Activated CD8-positive, alpha-beta memory T cell treated with anti-CD3 and anti-CD28 coated beads, Interleukin-2, amount 50 U/mL, for 48 hours (primary cell): ENCODE data around the gene MCM10.

Source experiments
- DNase-seq: peaks from one replicate; pipeline ENCODE4 v3.0.0-alpha.2; 2020

MCM10 gene

GRCh38 chr10:13167568-13167967, 6.2 kb downstream of the MCM10 start:
- no peak for DNase-seq

GRCh38 chr10:13168781-13169180, 7.4 kb downstream of the MCM10 start:
- DNase-seq, result no peak

- no peak for DNase-seq
Observed at GRCh38 chr10:13173616-13174015, 12.3 kb downstream of the MCM10 start.

GRCh38 chr10:13180788-13181187, 19.4 kb downstream of the MCM10 start:
- DNase-seq, result no peak

DNA sequence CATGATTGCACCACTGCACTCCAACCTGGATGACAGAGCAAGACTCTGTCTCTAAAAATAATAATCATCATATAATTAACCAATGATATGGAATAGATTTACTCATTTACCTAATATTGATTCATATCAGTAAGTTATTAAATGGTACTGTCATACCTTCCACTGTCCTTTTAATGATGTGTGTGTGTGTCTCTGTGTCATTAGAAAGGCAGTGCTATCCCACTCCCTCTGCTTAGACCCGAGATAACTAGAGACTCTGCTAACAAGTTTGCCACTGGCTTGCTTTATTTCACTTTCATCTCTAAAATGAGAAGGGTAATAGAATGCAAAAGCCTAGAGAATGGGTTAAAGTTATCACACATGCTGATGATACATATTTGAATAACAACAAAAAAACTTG, 21.1 kb downstream of the MCM10 start:
- no peak for DNase-seq

- no peak for DNase-seq
Observed at GRCh38 chr10:13183625-13184024, 22.3 kb downstream of the MCM10 start.

DNA sequence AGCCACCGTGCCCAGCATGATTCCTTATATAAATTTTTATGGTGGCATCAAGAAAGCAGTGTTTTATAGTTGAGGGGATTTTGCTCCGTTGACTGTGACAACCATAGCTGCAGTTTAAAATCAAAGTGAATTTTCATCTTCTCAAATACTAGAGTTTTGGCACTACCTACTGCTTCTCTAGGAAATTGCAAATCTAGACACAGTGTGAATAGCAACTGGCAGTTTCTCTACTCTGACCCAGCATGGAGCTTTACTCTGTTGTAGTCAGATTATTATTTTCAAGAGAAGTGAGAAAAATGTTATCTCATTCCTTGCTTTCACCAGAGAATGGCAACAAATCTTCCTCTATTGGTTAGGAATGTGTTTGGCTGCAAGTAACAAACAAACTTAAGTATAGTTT, 22.9 kb downstream of the MCM10 start:
- no peak for DNase-seq

DNA sequence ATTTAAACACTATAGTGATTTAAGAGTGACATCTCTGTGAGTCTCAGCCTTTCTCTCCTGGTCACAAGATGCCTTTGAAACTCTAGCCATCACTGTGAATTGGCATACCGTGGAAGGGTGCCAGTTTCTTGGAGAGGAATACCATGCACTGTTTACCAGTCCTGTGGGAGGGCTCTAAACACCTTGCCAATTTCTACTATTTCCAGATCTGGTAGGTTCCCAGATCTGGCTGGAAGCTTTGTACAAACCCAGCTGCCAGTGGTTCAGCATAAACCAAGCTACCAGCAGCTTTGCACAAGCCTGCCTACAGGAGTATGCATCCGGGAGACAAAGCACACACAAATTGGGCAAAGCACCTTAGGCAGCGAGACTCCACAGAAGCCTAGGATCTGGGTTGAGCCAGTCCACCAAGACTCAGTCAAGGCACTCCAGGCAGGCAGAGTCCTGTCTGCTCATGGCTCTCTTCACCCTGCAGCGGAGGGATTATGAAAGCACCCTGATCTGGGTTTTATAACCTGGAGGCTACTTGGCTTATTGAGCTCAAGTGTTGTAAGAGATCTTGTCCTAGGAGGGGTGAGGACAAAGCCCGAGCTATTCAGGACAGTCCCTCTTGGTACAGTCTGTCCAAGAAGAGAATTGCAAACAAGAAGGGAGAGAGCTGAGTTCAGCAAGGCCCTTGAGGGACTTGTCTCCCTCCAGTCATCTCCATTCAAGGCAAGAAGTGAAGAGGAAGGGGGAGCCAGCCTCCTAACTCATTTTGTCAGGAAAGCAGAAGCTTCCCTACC, 23.6 kb downstream of the MCM10 start:
- DNase-seq, result no peak

DNA sequence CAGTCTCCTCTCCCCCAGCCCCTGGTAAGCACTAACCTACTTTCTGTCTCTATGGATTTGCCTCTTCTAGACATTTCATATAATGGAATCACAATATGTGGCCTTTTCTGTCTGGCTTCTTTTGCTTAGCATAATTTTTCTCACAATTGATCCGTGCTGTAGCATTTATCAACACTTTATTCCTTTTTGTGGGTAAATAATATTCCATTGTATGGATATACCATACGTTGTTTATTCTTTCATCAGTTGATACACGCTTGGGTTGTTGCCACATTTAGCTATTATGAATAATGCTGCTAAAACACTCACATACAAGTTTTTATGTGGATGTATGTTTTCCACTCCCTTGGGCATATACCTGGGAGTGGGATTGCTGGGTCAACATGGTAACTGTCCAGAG, 25.8 kb downstream of the MCM10 start:
- DNase-seq, result no peak

DNA sequence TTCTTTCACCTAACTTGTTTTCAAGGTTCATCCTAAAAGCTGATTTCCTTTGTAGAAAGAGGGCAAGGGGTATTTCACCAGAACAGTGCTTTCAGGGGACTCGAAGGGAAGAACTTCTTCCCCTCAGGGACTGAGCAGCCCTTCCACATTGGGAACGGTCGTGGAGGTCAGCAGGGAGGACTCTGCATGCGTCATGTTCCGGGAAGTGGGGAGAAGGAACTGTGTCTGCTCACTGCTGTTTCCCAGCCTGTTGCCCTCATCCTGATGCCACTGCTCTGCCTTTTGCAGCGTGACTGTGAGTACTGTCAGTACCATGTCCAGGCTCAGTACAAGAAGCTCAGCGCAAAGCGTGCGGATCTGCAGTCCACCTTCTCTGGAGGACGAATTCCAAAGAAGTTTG, 27.2 kb downstream of the MCM10 start:
- DNase-seq, result no peak

DNA sequence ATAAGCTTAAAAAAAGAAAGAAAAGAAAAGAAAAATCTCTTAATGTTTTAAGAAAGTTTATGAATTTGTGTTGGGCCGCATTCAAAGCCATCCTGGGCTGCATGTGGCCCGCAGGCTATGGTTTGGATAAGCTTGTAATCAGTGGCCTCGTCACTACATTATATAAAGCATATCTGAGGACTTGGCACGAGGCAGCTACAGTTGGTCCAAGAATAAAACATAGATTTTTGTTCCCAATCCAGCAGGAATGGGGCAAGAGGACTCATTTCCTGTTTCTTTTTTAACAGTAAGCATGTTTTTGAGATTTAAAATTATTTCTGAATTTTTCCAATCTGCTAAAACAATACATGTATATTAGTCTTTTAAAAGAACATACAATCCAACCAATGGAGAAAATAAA, 28.6 kb downstream of the MCM10 start:
- DNase-seq, result no peak

GRCh38 chr10:13190816-13191215, 29.5 kb downstream of the MCM10 start:
- no peak for DNase-seq

DNA sequence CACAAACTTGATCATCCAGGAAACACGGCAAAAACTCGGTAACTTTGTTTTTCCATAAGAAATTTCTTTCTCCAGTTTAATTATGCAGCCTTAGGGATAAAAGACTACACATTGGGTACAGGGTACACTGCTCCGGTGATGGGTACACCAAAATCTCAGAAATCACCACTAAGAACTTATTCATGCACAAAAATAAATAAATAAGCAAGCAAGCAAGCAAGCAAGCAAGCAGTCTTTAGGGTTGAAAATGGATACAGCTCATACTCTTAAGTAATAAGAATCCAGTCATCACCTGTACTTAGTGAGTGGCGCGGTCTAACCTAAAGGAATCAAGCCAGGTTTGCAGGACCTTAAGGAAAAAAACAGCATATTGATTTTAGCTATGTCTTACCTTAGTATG, 30.0 kb downstream of the MCM10 start:
- no peak for DNase-seq

- no peak for DNase-seq
Observed at GRCh38 chr10:13193637-13194036, 32.3 kb downstream of the MCM10 start.

- no peak for DNase-seq
Observed at GRCh38 chr10:13195016-13195415, 33.7 kb downstream of the MCM10 start.

- DNase-seq, result no peak
Observed at GRCh38 chr10:13201132-13201531, 39.8 kb downstream of the MCM10 start.

DNA sequence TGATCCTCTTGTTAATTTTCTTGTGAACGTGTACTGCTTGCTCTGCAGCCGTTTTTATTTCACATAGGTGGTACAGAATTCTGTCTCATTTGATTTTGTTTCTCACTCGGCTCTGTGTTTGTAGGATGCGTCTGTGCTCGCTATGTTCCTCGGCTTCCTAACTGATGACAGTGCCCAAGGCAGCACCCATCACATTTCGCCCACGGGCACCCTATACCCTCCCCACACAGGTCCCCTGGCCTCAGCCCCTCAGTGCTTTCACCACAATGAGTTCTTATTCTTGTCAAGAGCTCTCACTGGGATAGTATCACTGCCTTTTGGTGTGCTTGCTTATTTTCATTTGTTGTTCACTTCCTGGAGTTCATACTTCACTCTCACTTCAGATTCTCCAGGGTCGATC, 44.7 kb downstream of the MCM10 start:
- no peak for DNase-seq

- no peak for DNase-seq
Observed at GRCh38 chr10:13206546-13207443, 45.4 kb downstream of the MCM10 start.

GRCh38 chr10:13213163-13213562, 51.8 kb downstream of the MCM10 start:
- no peak for DNase-seq

- no peak for DNase-seq
Observed at GRCh38 chr10:13218878-13219277, 57.5 kb downstream of the MCM10 start.

DNA sequence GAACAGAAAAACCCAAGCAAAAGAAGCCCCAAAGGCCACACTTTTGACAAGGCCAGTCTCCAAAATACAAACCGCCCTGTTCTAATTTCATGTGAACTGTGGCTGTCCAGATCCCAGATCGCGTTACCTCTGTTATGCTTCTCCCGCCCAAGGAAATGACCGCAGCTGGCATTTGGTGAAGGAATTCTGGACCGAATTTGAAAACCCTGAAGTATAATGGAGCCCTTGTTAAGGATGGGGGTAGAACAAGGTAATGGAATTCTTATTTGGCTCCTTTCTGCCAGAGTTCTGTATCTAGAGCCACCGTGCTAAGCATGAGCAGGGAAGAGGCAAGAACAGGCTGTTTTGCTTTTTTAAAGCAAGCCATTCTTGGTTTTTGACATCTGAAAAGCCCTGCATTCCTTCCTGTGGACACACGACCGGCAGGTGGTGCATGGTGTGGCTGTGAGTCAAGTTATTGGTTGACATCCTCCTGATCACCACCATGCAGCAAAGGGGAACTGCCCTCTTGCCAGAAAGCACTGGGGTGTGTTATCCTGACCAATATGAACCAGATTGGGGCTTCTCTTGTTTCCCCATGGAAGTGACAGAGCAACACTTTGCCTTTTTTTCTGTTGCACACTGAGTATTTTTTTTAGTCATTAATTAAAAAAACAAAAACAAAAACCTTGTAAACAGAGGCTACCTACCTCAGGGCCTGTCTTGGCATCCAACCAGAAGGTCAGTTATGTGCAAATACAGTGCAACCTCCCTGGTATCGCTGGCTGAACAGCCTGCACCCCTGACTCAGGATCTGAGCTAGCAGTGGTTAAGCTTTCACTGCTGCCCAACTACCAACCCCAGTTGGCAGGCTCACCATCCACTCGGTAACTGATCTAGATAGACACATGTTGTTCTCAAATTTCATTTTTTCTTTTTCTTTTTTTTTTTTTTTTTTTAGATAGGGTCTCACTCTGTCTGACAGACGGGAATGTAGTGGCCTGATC, 58.6 kb downstream of the MCM10 start:
- no peak for DNase-seq

- no peak for DNase-seq
Observed at GRCh38 chr10:13221572-13221971, 60.2 kb downstream of the MCM10 start.

DNA sequence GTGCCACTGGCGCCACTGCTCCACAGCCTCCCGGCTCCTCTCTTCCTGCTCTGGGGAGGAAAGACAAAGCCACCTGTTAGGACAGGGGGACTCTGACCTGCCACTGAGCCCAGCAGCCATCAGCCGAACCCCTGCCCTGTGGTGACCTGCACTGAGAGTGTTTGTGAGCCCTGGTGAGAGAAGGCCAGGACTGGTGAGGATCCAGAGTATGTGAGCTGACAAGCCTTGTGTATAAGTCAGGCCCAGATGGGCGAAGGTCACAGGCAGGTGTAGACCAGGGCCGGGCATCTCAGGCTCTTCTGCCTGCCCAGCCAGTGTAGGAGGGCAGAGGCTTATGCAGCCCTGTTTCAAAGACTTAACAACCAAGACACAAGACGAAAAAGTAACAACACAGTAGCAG, 60.8 kb downstream of the MCM10 start:
- DNase-seq, result no peak
